K562 (cell line): ENCODE results near the gene RNF114. TPM values are rescaled to one million over a fixed set of nuclear protein-coding genes. Genes with fewer than 3 reads are reported as not detected.

Experiments
- ARID2 ChIP-seq: fragments of 450-650 bp; IDR thresholded peaks from 2 replicates; pipeline ENCODE4 v1.6.1; 2017; ENCODE audit warnings: antibody characterized with exemption, mild to moderate bottlenecking
- BACH1 ChIP-seq: fragments of 200-800 bp; sonication (Bioruptor generic); IDR thresholded peaks from 2 replicates; pipeline ENCODE4 v1.6.1; 2016; ENCODE audit warnings: missing genetic modification characterization, missing compliant biosample characterization
- CBX5 ChIP-seq: IDR thresholded peaks from 2 replicates; pipeline ENCODE4 v1.6.1; 2014; ENCODE audit warnings: low read depth, borderline replicate concordance
- CREBBP ChIP-seq: IDR thresholded peaks from one replicate; pipeline ENCODE4 v1.6.1; 2012; ENCODE audit warnings: low read depth, mild to moderate bottlenecking, control low read depth, inconsistent platforms, low read length
- FOXA3 ChIP-seq, 2 experiments: fragments of 450-650 bp in 1 of 2; sonication (generic) in 1 of 2; formaldehyde crosslinking; IDR thresholded peaks in 1 of 2; conservative IDR thresholded peaks in 1 of 2; 2 replicates each; pipeline versions ENCODE4 v1.4.0 to v1.8.0; 2020 to 2022; ENCODE audit warnings: mild to moderate bottlenecking in 2 of 2, missing genetic modification reagents in 1 of 2
- FOXK2 ChIP-seq, 2 experiments: fragments of 450-650 bp; IDR thresholded peaks in 1 of 2; conservative IDR thresholded peaks in 1 of 2; 2 replicates each; pipeline ENCODE4 v1.6.1; 2016; ENCODE audit warnings: low read depth in 2 of 2, mild to moderate bottlenecking in 1 of 2
- HMG20B ChIP-seq: fragments of 250-450 bp; sonication (Bioruptor Pico); IDR thresholded peaks from 2 replicates; pipeline ENCODE4 v1.5.0; 2021; ENCODE audit warnings: mild to moderate bottlenecking
- LEF1 ChIP-seq: fragments of 450-650 bp; IDR thresholded peaks from 2 replicates; pipeline ENCODE4 v1.6.1; 2016; ENCODE audit warnings: mild to moderate bottlenecking
- NCOA2 ChIP-seq, 2 experiments: fragments of 450-650 bp; IDR thresholded peaks; 2 replicates each; pipeline ENCODE4 v1.6.1; 2018; ENCODE audit warnings: mild to moderate bottlenecking in 2 of 2, moderate library complexity in 1 of 2; ENCODE audit not compliant: partially characterized antibody in 2 of 2
- XRCC5 ChIP-seq: fragments of 200-400 bp; formaldehyde crosslinking; IDR thresholded peaks from 2 replicates; pipeline ENCODE4 v1.6.1; 2017; ENCODE audit warnings: low read depth, mild to moderate bottlenecking, low read length
- ZNF133 ChIP-seq: fragments of 250-450 bp; sonication (Bioruptor Pico); IDR thresholded peaks from 2 replicates; pipeline ENCODE4 v1.4.0; 2020; ENCODE audit warnings: mild to moderate bottlenecking
- ZNF232 ChIP-seq: sonication (generic); formaldehyde crosslinking; IDR thresholded peaks from 2 replicates; pipeline ENCODE4 v1.8.0; 2022; ENCODE audit warnings: mild to moderate bottlenecking, missing genetic modification reagents
- ZNF41 ChIP-seq: fragments of 250-450 bp; sonication (Bioruptor Pico); conservative IDR thresholded peaks from 2 replicates; pipeline ENCODE4 v1.4.0; 2020; ENCODE audit warnings: mild to moderate bottlenecking
- ZNF431 ChIP-seq: sonication (generic); formaldehyde crosslinking; IDR thresholded peaks from 2 replicates; pipeline ENCODE4 v1.8.0; 2022; ENCODE audit warnings: mild to moderate bottlenecking, missing genetic modification reagents
- polyA plus RNA-seq, 8 experiments: library from polyadenylated mRNA; depleted of rRNA in 4 of 8; stranded (reverse) in 5 of 8; unstranded in 3 of 8; fragments of >200 nt; fragmentation: Nextera tagmentation in 2 of 8; fragmentation: Illumina TruSeq in 1 of 8; extraction: Ambion mirVana in 2 of 8; extraction: Trizol in 1 of 8; gene quantifications; 2 replicates each; pipeline versions ENCODE4 v1.2.1 to v1.2.3, GENCODE V29; 2011 to 2014; ENCODE audit warnings: inconsistent platforms in 1 of 8, missing spikeins in 1 of 8
- total RNA-seq, 7 experiments: library from RNA; depleted of rRNA in 6 of 7; stranded (reverse); fragments of >200 nt in 6 of 7; fragmentation: Illumina TruSeq in 2 of 7; extraction: Trizol in 2 of 7; gene quantifications; 2 replicates each; pipeline versions ENCODE4 v1.2.1 to v1.2.3, GENCODE V29; 2011 to 2021; ENCODE audit warnings: low replicate concordance in 1 of 7
- TF ChIP-seq, protein P1 (sequence below): fragments of 250-450 bp; sonication (Bioruptor Pico); IDR thresholded peaks from 2 replicates; pipeline ENCODE4 v1.4.0; 2020
- TF ChIP-seq, protein P2 (sequence below): sonication (generic); formaldehyde crosslinking; IDR thresholded peaks from 2 replicates; pipeline ENCODE4 v1.8.0; 2022; ENCODE audit warnings: mild to moderate bottlenecking, missing genetic modification reagents
- TF ChIP-seq, protein P3 (sequence below): sonication (generic); formaldehyde crosslinking; IDR thresholded peaks from 2 replicates; pipeline ENCODE4 v1.8.0; 2022; ENCODE audit warnings: mild to moderate bottlenecking, missing genetic modification reagents

RNF114 gene
- total and polyA plus RNA-seq, 9 of the 15 experiments (the other 6 are each of a cell fraction or from before 2014, with no cell fraction given) = 38.6 to 111 (median 62.6) TPM

DNA sequence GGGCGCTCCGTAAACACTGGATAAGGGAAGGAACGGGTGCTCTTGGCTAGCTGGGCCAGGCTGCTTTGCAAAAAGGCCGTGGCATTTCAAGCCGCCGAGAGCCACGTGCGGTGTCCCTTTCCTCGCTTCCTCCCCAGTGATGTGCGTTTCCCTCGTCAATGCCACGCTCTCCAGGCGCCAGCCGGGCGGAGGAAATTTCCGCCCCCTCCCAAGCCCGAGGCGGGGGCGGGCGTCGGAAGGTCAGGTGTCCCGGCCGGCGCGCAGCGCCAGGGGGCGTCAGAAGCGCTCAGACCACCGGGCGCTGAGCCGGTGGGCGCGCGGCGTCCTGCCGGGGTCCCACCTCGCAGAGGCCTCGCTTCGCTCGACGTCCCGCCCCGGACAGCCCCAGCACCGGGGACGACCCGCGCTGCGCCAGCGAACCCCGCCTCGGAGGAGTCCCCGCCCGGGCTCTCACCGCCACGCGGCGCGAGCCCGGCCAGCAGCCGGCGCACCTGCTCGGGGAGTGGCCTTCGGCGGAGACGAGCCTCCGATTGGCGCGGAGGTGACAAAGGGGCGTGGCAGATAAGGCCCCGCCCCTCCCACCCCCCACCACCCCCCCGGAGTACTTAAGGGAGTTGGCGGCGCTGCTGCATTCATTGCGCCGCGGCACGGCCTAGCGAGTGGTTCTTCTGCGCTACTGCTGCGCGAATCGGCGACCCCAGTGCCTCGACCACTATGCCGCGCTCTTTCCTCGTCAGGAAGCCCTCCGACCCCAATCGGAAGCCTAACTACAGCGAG lies 46.3 kb downstream of the RNF114 start, which contains the start of gene SNAI1 (continued):
- TF ChIP-seq ZNF431 (CRISPR knock-in tag) = no peak; the same call in none of the 2 replicates
- peak in 1 of 2 experiments; percentile 84; a peak in 3 of 4 replicates for TF ChIP-seq FOXA3 (CRISPR knock-in tag; conservative IDR thresholded peaks at IDR 0.05 in 1 of 2, IDR thresholded peaks at IDR 0.05 in 1 of 2)
- TF ChIP-seq, protein P1, sequence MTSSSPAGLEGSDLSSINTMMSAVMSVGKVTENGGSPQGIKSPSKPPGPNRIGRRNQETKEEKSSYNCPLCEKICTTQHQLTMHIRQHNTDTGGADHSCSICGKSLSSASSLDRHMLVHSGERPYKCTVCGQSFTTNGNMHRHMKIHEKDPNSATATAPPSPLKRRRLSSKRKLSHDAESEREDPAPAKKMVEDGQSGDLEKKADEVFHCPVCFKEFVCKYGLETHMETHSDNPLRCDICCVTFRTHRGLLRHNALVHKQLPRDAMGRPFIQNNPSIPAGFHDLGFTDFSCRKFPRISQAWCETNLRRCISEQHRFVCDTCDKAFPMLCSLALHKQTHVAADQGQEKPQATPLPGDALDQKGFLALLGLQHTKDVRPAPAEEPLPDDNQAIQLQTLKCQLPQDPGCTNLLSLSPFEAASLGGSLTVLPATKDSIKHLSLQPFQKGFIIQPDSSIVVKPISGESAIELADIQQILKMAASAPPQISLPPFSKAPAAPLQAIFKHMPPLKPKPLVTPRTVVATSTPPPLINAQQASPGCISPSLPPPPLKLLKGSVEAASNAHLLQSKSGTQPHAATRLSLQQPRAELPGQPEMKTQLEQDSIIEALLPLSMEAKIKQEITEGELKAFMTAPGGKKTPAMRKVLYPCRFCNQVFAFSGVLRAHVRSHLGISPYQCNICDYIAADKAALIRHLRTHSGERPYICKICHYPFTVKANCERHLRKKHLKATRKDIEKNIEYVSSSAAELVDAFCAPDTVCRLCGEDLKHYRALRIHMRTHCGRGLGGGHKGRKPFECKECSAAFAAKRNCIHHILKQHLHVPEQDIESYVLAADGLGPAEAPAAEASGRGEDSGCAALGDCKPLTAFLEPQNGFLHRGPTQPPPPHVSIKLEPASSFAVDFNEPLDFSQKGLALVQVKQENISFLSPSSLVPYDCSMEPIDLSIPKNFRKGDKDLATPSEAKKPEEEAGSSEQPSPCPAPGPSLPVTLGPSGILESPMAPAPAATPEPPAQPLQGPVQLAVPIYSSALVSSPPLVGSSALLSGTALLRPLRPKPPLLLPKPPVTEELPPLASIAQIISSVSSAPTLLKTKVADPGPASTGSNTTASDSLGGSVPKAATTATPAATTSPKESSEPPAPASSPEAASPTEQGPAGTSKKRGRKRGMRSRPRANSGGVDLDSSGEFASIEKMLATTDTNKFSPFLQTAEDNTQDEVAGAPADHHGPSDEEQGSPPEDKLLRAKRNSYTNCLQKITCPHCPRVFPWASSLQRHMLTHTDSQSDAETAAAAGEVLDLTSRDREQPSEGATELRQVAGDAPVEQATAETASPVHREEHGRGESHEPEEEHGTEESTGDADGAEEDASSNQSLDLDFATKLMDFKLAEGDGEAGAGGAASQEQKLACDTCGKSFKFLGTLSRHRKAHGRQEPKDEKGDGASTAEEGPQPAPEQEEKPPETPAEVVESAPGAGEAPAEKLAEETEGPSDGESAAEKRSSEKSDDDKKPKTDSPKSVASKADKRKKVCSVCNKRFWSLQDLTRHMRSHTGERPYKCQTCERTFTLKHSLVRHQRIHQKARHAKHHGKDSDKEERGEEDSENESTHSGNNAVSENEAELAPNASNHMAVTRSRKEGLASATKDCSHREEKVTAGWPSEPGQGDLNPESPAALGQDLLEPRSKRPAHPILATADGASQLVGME (CRISPR knock-in tag) = no peak; the same call in 1 of the 2 replicates
- TF ChIP-seq, protein P2, sequence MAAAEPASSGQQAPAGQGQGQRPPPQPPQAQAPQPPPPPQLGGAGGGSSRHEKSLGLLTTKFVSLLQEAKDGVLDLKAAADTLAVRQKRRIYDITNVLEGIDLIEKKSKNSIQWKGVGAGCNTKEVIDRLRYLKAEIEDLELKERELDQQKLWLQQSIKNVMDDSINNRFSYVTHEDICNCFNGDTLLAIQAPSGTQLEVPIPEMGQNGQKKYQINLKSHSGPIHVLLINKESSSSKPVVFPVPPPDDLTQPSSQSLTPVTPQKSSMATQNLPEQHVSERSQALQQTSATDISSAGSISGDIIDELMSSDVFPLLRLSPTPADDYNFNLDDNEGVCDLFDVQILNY (CRISPR knock-in tag) = peak; percentile 67; the same call in 1 of the 2 replicates
- TF ChIP-seq LEF1 = no peak; the same call in none of the 2 replicates
- TF ChIP-seq ZNF41 (CRISPR knock-in tag) = no peak
- peak; percentile 6 to 22; a peak in 2 of 4 replicates for TF ChIP-seq FOXK2 (conservative IDR thresholded peaks at IDR 0.05 in 1 of 2, IDR thresholded peaks at IDR 0.05 in 1 of 2; ENCODE audit: low read depth in 2 of 2)
- no peak; the same call in none of the 2 replicates for TF ChIP-seq BACH1 (tag)
- peak; percentile 94 for TF ChIP-seq ZNF232
- TF ChIP-seq HMG20B = no peak
- no peak for TF ChIP-seq CBX5
- TF ChIP-seq CREBBP = no peak
- no peak for TF ChIP-seq ZNF133 (CRISPR knock-in tag)
- TF ChIP-seq ARID2 = no peak
- TF ChIP-seq, protein P3, sequence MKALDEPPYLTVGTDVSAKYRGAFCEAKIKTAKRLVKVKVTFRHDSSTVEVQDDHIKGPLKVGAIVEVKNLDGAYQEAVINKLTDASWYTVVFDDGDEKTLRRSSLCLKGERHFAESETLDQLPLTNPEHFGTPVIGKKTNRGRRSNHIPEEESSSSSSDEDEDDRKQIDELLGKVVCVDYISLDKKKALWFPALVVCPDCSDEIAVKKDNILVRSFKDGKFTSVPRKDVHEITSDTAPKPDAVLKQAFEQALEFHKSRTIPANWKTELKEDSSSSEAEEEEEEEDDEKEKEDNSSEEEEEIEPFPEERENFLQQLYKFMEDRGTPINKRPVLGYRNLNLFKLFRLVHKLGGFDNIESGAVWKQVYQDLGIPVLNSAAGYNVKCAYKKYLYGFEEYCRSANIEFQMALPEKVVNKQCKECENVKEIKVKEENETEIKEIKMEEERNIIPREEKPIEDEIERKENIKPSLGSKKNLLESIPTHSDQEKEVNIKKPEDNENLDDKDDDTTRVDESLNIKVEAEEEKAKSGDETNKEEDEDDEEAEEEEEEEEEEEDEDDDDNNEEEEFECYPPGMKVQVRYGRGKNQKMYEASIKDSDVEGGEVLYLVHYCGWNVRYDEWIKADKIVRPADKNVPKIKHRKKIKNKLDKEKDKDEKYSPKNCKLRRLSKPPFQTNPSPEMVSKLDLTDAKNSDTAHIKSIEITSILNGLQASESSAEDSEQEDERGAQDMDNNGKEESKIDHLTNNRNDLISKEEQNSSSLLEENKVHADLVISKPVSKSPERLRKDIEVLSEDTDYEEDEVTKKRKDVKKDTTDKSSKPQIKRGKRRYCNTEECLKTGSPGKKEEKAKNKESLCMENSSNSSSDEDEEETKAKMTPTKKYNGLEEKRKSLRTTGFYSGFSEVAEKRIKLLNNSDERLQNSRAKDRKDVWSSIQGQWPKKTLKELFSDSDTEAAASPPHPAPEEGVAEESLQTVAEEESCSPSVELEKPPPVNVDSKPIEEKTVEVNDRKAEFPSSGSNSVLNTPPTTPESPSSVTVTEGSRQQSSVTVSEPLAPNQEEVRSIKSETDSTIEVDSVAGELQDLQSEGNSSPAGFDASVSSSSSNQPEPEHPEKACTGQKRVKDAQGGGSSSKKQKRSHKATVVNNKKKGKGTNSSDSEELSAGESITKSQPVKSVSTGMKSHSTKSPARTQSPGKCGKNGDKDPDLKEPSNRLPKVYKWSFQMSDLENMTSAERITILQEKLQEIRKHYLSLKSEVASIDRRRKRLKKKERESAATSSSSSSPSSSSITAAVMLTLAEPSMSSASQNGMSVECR (CRISPR knock-in tag) = peak; percentile 80
- no peak for TF ChIP-seq NCOA2 (IDR thresholded peaks at IDR 0.05; ENCODE audit: partially characterized antibody in 2 of 2)
- peak; percentile 25; the same call in 1 of the 2 replicates for TF ChIP-seq XRCC5
